Activated effector memory CD4-positive, alpha-beta T cell treated with Interleukin-2 at 50 U/mL for 16 hours (primary cell): ENCODE results near the gene TMTC2.

Experiments used
- DNase-seq: peaks from one replicate; pipeline ENCODE4 v3.0.0-alpha.2; 2020

The TMTC2 gene

GRCh38 chr12:83036847-83037246 lies 350.1 kb downstream of the TMTC2 start:
- DNase-seq: no peak

- no peak for DNase-seq
Measured at GRCh38 chr12:83039413-83039812, 352.7 kb downstream of the TMTC2 start.

GRCh38 chr12:83040339-83040738 lies 353.6 kb downstream of the TMTC2 start:
- no peak for DNase-seq

- DNase-seq: no peak
Measured at GRCh38 chr12:83040991-83041390, 354.3 kb downstream of the TMTC2 start.

- no peak for DNase-seq
Measured at GRCh38 chr12:83042441-83043200, 355.9 kb downstream of the TMTC2 start.

GRCh38 chr12:83044736-83045135 lies 358.0 kb downstream of the TMTC2 start:
- DNase-seq: no peak

GRCh38 chr12:83046019-83046418 lies 359.3 kb downstream of the TMTC2 start:
- no peak for DNase-seq

- no peak for DNase-seq
Measured at GRCh38 chr12:83049306-83049705, 362.6 kb downstream of the TMTC2 start.

GRCh38 chr12:83052890-83053541 lies 366.3 kb downstream of the TMTC2 start:
- no peak for DNase-seq

- DNase-seq: no peak
Measured at GRCh38 chr12:83057436-83057835, 370.7 kb downstream of the TMTC2 start.

GRCh38 chr12:83059107-83059506 lies 372.4 kb downstream of the TMTC2 start:
- no peak for DNase-seq

- no peak for DNase-seq
Measured at GRCh38 chr12:83065562-83065961, 378.9 kb downstream of the TMTC2 start.

- DNase-seq: no peak
Measured at GRCh38 chr12:83067981-83068380, 381.3 kb downstream of the TMTC2 start.

- no peak for DNase-seq
Measured at GRCh38 chr12:83074358-83074894, 387.7 kb downstream of the TMTC2 start.

GRCh38 chr12:83075471-83075870 lies 388.8 kb downstream of the TMTC2 start:
- no peak for DNase-seq

- DNase-seq: no peak
Measured at GRCh38 chr12:83077041-83077440, 390.3 kb downstream of the TMTC2 start.

- DNase-seq: no peak
Measured at GRCh38 chr12:83082690-83083276, 396.1 kb downstream of the TMTC2 start.

GRCh38 chr12:83083616-83084015 lies 396.9 kb downstream of the TMTC2 start:
- no peak for DNase-seq

GRCh38 chr12:83084516-83085234 lies 398.0 kb downstream of the TMTC2 start:
- no peak for DNase-seq

GRCh38 chr12:83086023-83086422 lies 399.3 kb downstream of the TMTC2 start:
- no peak for DNase-seq

- no peak for DNase-seq
Measured at GRCh38 chr12:83089575-83089974, 402.9 kb downstream of the TMTC2 start.

- no peak for DNase-seq
Measured at GRCh38 chr12:83092129-83092528, 405.4 kb downstream of the TMTC2 start.

- no peak for DNase-seq
Measured at GRCh38 chr12:83092606-83093005, 405.9 kb downstream of the TMTC2 start.
